Left forelimb (tissue), 1 donor: ENCODE data around the gene PRSS8.
A peak's percentile ranks its signal among the peaks of the same experiment; 100 is the strongest.
"Not testable (repeated sequence)": the region's sequence is repeated elsewhere in the genome, so short reads cannot be mapped to it uniquely, and the experiment has no call there.

Experiments used
- DNase-seq: peaks from one replicate; pipeline ENCODE4 v3.0.0-alpha.2; 2018; ENCODE audit warnings: low spot score

PRSS8 gene

DNA sequence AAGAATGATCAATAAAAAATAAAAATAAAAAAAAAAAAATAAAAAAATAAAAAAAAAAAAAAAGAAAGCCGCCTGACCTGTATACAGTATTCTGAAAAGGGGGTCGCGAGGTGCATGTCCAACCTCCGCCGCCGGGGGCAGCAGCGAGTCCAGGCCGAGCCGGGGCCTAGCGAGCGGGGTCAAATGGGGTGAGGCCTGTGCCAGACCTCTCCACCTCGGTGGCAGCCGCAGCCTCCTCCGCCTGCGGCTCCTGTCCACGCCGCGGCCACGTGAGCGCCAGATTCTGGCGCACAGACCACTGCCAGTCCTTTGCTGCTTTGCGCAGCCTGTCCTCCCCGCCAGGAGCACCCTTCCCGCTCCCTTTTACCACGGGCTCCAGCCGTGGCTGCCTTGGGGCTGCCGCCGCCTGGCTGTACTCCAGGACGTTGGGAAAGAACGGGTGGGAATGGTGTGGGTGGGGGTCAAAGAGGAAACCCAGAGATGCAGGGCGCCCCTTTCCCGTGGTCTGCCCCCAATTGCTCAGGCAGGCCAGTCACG, 29.8 kb downstream of the PRSS8 start:
- peak; percentile 87 for DNase-seq

DNA sequence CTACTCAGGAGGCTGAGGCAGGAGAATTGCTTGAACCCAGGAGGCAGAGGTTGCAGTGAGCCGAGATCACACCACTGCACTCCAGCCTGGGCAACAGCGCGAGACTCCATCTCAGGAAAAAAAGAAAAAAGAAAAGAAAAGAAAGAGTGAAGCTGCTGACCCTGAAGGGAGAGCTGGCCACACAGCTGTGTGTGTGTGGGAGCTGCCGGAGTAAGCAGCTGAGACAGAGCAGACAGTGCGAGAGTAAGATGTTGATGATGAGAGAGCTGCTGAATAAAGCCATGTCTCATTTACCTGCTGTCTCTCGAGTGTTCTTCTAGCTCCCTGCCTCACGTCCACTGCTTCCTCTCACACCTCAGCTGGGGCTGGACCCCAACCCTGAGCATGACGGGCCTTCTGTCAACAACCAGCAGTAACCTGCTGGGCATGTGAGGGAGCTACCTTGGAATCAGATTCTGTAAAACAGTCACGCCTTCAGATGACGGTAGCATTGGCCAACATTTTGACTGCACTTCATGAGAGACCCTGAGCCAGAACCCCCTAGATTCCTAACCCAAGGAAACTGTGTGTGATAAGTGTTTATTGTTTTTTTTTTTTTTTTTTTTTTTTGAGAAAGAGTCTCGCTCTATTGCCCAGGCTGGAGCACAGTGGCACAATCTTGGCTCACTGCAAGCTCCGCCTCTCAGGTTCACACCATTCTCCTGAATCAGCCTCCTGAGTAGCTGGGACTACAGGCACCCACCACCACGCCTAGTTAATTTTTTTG, 34.5 kb downstream of the PRSS8 start:
- DNase-seq: not testable (repeated sequence)

DNA sequence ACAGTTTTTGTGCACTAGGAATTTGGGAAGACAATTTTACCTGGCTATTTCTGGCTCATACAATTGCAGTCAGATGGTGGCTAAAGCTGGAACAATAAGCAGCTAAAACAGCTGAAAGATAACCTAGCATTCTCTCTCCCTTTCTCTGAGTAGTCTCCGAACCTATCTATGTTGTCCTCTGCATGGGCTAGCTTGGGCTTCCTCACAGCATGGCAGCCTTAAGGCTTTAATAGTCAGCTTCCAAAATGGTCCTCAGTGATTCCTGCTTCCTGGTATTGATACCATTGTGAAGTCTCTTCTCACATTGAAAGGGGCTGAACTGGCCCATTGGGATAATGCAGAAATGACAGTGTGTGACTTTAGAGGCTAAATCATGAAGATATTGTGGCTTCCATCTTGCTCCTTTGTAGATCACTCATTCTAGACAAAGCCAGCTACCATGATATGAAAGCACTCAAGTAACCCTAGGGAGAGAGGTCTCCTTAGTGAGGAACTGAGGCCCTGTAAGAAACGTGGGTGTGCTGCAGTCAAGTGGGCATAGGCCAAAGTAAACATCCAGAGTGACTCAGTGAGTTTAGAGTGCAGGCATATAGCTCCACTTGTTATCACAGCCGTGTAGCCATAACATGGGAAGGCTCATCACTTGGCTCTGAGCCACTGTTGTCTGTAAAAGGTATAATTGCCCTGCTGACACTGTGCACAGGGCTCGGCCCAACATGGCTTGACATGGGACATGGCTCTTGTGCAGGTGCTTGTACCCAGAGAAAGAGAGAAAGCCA, 35.5 kb downstream of the PRSS8 start:
- DNase-seq: no peak

DNA sequence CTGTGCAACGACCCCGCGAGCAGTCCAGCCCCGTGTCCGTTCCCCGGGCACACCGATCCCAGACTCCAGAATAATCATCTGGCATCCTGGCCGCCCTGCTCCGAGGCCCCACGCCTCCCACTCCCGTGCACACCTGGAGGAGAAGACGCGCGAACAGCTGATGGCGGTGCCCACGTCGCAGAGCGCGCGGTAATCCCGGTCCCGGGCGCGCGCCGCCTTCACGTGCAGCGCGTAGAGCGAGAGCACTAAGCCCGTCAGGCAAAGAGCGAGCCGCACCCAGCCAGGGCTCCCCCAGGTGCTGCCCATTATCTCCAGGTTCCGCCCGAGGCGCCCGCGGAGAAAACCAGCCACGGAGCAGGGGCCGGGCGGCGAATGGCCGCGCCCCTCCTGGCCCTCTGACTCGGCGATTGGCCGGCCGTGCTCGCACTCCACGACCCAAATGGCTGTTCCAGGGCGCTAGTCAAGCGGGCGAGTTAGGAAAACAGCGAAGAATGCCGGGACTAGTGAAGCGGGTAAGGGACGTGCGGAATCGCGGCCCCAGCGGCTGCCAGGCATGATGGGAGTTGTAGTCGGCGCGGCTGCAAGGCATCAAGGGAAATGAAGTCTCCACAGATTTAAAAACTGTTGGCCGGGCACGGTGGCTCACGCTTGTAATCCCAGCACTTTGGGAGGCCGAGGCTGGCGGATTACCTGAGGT, 41.0 kb downstream of the PRSS8 start, which contains the start of gene VKORC1:
Gene VKORC1, minus strand, starts transcription at position 374 of the 697 bp plus-strand sequence. Its CDS starts 68 bp downstream, at position 306.
- peak; percentile 91 for DNase-seq

DNA sequence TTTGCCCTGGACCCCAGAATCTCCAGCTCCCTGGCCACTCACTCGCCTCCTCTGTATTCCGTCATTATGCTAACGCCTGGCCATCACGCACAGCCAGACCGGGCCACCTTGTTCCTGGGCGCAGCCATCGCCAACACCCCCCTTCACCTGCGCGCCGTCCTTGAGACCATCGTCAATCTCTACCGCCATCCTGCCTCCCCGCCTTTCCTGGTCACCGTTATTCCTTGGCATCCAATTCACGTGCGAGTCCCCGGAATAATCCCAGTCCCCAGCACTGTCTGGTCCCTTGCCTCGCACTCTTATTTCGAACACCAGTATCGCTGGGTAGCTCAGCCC, 41.5 kb downstream of the PRSS8 start:
- DNase-seq: no peak

DNA sequence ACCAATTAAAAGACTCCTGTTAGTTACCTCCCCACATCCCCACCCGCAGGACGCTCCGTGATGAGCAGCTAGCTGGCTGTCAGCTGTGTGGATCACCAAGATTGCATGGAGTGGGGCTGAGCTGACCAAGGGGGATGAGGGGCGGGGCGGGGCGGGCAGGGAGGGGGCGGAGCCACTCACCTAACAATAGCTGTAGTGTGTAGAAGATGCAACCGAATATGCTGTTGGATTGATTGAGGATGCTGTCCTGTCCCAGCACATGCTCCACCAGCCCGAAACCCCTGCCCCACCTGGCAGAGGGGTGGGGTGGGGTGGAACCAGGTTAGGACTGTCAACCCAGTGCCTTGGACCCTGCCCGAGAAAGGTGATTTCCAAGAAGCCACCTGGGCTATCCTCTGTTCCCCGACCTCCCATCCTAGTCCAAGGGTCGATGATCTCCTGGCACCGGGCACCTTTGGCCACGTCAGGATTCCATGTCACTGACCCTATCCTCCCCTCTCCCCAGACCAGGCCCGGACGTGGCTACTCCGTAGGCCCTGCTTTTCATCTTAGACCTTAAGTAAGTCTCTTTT, 42.3 kb downstream of the PRSS8 start:
- DNase-seq: no peak

DNA sequence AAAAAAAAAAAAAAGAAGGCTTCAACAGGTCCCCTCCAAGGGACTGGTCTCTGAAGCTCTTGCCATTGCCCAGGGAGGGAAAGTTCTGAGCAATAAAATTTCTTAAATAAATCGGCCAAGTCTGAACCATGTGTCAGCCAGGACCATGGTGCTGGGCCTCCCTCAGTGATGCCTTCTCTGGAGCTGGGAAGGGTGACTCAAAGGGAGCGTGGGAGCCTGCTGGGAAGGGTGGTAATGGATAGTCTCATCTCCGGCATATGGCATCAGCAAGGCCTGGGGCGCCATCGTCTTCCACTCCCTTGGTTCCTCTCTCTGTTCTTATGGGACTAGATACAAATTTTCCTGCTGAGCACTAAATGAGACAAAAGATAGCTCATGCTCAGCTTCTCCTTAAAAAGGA, 43.2 kb downstream of the PRSS8 start:
- no peak for DNase-seq

DNA sequence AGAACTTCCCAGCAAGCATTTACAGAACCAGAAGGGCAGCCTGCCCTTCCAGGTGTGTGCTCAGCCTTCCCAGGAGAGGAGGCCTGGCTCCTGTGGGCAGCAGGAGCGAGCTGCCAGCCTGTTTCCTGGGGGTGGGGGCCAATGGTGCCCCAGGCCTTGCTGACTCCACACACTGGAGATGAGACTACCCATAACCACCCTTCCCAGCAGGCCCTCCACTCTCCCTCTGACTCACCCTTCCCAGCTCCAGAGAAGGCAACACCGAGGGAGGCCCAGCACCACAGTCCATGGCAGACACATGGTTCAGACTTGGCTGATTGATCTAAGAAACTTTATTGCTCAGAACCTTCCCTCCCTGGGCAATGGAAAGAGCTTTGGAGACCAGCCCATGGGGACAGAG, 45.0 kb downstream of the PRSS8 start:
- DNase-seq: no peak

DNA sequence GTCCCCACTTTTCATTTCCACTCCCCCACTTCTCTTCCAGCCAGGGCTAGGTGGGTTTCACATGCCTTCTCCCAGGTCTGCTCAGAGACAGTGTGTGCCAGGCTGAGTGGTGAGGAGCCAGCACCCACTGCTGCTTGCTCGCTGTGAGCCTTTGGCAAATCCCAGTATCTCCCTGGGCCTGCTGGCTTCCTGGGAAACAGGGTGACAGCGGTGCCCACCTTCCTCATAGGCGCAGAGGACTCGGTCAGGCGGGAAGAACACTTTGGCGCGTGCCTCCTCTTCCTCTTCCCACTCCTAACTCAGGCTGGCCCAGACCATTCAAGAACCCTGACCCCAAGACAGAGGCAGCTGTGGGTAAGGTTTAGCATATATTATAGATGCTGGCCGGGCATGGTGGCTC, 46.3 kb downstream of the PRSS8 start:
- DNase-seq: no peak

DNA sequence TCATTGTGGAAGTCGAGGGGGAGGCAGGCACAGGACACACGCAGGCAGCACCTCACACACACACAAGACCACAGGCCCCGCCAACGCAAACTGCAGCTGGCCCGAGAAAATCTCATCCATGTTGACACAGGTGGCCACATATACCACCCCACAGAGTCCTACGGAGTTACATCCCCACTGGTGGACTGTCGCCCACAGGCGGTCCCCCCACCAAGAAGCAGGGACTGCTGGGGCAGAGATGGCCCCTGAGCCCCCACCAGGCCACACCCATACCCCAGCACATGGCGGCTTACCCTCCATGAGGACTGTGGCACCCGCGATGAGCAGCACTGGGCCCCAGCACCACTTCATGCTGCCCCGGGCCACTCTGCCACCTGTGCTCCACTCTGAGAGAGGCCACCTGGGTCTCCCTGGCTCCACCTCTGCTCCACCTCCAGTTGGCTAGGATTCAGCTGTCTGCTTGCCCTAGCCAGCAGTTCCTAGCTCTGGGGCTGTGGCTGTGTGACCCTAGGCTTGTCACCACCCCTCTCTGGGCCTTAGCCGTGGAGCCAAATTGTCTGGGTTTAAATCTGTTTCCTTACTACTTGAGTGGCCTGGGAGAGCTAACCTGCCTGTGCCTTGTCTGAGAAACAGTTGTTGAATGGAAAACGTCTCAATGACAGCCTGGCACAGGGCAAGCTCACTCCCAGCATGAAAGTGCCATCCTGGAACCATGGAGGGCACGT, 46.9 kb downstream of the PRSS8 start, which contains the start of gene PRSS53:
Gene PRSS53, minus strand, starts transcription at position 485 of the 725 bp plus-strand sequence. Its CDS starts 134 bp downstream, at position 351.
- DNase-seq: no peak

DNA sequence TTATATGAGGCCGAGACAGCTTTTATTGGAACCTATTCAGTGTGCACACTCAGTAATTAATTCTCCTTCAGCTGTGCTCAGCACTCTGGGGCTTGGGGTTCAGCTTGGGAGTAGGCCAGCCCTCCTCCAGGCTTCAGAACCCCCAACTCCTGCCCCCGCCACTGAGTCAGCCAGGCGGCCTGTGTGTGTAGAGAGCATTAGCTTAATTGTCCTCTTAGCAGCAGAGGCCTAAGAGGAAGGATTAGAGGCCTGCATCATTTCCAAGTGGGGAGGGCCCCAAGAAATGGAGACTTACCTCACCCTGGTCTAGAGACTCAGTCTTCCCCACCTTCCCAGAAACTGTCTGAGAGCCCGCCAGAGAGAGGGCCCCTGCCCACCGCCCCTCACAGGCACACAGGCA, 47.6 kb downstream of the PRSS8 start:
- no peak for DNase-seq

DNA sequence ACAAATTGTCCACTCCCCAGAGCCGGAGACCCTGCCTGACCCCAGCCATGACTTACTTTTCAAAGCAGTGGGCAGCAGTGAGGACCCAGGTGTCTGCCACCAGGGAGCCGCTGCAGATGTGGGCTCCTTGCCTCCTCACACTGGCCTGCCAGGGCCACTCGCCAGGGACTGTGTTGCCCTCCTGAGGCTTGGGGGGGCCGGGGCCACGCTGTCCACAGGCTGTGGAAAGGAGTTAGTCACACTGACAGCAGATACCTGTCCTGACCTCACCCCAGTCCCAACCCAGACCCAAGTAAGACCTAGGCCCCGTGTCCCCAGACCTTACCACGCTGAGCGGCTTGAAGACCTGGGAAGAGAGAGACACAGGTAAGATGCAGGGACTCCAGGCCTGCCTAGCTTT, 48.0 kb downstream of the PRSS8 start:
- DNase-seq: no peak

DNA sequence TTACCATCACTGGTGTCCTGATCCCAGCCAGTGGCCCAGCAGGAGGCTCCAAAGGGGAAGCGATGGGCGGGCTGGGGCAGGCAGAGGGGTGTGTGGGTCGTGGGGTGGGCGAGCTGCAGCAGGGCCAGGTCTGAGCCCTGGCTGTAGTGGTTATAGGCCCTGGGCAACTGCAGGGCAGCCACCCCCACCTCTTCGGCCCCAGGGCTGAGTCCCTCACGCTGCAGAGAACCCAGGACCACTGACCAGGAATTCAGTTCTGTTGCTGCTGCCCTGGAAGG, 49.0 kb downstream of the PRSS8 start:
- DNase-seq: no peak

DNA sequence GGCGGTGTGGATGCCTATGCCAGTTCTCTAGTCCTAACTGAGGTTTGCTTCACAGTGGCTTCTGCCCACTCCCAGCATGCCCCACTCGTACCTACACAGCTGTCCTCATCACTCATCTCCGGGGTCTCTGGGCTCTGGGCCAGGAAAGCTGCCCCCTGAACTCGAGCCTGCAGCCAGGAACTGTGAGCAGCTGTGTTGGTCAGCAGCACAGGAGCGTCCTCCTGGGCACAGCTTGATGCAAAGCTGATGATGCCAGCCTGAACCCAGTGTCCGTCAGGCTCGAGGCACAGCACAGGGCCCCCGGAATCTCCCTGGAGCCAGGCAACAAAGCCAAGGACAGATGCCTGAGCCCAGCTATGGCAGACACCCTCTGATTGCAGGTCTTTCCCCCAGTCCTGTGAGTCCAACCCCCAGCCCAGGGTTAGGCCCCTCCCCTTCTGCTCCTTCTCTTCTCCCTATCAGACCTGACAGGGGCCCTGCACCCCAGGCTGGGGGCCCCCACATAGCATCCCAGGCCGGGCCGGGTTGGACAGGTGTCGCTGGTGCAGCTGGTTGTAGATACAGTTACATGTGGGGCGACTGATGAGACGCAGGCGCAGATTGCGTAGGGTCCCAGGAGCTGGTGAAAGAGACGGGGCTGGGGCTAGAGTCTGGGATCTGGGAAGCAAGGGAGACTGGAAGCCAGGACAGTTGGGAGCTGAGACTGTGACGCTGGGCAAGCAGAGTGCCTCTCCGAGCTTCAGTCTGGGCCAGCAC, 49.5 kb downstream of the PRSS8 start:
- DNase-seq: no peak

DNA sequence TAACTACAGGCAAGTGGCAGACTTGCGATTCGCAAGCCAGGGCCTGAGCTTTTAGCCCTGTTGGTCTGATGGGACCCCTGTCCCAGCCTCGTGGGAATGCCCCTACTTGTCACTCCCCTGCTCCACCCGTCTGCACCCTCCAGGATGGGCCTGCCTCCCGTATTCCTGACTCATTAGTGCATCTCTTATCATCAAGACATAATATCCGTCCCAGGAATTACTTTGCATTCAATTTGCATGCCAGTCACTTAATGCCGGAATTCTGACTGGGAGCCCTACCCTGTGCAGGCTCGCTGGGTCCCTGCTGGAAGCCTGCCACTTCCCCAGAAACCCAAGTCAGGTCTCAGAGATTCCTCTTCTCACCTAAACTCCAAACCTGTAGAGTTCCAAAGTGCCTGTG, 50.1 kb downstream of the PRSS8 start:
- DNase-seq: no peak

DNA sequence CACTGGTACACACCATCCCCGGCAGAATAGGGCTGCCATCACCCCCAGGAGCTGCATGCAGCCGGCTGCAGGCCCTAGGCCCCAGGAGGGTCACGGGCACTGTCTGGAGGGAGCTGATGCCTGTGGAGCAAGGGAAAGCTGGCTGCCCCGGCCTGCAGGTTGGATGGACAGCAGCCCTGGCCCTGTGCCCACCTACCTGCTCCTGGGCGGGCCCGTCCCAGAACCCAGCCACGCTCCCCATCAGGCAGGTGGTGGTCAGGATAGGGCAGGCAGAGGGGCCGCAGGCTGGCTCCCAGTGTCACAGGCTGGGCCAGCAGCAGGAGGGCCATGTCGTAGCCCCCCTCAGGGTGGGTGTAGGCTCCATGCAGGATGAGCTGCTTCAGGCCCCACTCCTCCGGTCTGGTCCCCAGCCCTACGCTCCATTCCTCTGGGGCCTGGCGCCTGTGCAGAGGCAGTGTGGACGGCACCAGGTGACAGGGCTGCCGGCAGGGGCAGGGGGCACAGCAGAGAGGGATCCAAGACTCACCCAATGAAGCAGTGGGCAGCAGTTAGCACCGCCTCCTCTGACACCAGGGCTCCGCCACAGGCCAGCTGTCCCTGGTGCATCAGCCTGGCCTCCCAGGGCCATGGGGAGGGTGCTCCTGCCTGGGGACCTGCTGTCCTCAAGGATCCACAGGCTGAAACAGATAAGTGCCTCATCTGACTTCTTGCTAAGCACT, 50.8 kb downstream of the PRSS8 start:
- DNase-seq: no peak

DNA sequence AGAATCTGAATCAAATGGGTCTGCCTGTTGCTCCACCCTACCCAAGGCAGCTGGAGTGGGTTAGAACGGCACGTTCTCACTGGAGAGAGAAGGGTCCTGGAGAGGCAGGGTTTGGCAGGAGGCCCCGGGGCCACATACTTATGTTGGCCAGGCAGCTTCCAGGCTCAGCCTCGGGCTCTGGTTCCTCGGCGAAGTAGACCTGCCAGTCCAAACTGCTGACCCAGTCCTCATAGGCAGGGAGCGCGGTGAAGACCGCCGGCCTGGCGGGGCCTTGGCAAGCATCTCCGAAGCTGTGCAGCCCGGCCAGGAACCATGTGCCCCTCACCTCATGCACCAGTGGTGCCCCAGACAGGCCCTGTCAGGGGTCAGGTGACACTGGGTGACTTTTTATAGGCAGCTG, 51.5 kb downstream of the PRSS8 start:
- no peak for DNase-seq

DNA sequence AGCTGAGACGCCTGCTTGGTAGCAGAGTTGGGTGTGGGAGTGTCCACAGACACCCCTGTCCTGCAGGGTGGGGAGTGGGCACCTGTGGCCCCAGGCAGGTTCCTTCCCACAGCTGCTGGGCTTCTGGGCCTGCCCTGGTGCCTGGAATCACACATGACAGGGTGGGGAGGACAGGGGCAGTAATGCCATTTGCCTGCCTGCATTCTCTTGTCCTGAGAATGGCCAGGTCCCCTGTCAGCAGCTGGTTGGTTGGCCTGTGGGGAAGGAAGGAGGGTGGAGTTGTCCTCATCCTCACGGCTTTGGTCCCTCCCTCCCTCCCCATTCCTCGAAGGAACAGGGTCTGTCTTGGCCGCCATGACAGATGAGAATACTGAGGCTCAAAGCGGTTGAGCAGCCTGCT, 52.0 kb downstream of the PRSS8 start:
- no peak for DNase-seq

DNA sequence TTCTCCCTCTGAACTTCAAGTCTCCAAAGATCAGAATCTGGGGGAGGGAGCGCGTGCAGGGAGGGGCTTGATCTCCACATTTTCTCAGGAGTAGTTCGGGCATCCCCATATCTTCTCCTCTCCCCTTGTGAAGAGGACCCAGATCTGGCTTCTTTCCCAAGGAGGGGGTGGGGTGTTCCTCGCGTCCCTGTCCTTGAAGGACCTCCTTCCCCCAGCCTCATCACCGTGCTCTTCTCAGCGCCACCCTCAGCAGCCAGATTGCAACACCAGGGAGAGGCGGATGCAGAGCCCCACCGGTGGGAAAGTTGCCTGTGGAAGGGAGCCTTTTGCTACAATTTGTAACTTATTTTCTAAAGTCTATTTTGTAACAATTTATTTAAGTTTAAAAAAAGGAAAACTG, 52.4 kb downstream of the PRSS8 start:
- DNase-seq: no peak

DNA sequence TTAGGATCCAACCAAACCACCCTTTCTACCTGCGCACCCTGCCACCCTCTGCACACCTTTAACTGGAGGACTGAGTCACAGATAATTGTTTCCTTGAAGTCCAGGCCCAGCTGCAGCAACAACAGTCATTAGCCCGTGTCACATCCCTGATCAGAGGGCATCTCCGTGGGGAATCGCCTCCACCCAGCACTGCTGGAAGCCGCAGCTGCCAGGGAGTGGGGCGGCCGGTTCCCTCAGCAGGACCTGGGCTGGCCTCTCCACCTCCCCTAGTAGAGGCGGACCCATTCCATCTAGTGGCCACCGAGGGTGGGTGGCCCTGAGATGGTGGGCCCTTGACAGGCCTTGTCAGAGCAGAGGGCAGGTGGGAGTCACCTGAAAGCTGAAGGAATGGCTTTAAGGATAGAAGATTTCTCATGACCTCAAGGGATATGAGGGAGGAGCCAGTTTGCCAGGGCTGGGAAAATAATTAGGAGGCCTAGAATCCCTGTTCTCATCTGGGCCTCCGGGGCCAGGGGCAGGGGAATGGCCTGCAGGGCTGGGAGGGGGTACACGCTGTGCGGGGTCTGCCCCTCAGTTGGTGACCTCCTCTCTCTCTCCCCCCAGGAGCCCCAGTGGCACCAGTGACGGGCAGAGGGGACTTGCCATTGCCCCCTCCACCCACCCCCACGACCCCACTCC, 53.0 kb downstream of the PRSS8 start:
- no peak for DNase-seq
